ENCODE results near the gene SOX15.

Gene SOX15

GRCh38 chr17:7574176-7574953 lies 15.5 kb downstream of the SOX15 start:
- no peaks in the 10 kb centered on the region for H3K9me2 ChIP-seq (replicated peaks; ENCODE audit: control insufficient read depth, low read length)

GRCh38 chr17:7573324-7574080 lies 16.4 kb downstream of the SOX15 start:
- Histone ChIP-seq H3K4me1 (ENCODE audit: control insufficient read depth, low read length) (peaks cover 64% of the 10 kb centered on the region), H3K27me3 (ENCODE audit: control insufficient read depth, low read length) (no peaks in the 10 kb centered on the region), H3F3A (ENCODE audit: control insufficient read depth, insufficient read depth) (peaks cover 70% of the 10 kb centered on the region), H3K36me3 (ENCODE audit: control insufficient read depth, low read length) (peaks cover 91% of the 10 kb centered on the region), H3K27ac (ENCODE audit: low read depth, low read length) (peak overlapping the region; percentile 92), H3K4me2 (ENCODE audit: low read length) (peak overlapping the region; percentile 98), H3K9me3 (ENCODE audit: control insufficient read depth, insufficient read depth, low read length) (no peaks in the 10 kb centered on the region), H3K4me3 (ENCODE audit: low read length) (peak overlapping the region; percentile 91), H3K79me2 (ENCODE audit: control insufficient read depth, low read length) (peaks cover 55% of the 10 kb centered on the region), H4K20me1 (ENCODE audit: control insufficient read depth, insufficient read depth, low read depth, low read length) (peaks cover 31% of the 10 kb centered on the region), H3K9me2 (replicated peaks; ENCODE audit: control insufficient read depth, low read length) (no peaks in the 10 kb centered on the region)
- no peak for TF ChIP-seq EZH2phosphoT487 (IDR thresholded peaks at IDR 0.05; ENCODE audit: borderline replicate concordance, low read length)

More at GRCh38 chr17:7574176-7574953, 15.5 kb downstream of the SOX15 start:
- peaks cover 31% of the 10 kb centered on the region for H4K20me1 ChIP-seq (ENCODE audit: control insufficient read depth, insufficient read depth, low read depth, low read length)
- peak overlapping the region; percentile 91 for H3K4me3 ChIP-seq (ENCODE audit: low read length)
- peaks cover 79% of the 10 kb centered on the region for H3F3A ChIP-seq (ENCODE audit: control insufficient read depth, insufficient read depth)
- H3K4me1 ChIP-seq (ENCODE audit: control insufficient read depth, low read length), result peaks cover 73% of the 10 kb centered on the region
- no peaks in the 10 kb centered on the region for H3K9me3 ChIP-seq (ENCODE audit: control insufficient read depth, insufficient read depth, low read length)
- peak overlapping the region; percentile 92 for H3K27ac ChIP-seq (ENCODE audit: low read depth, low read length)
- H3K27me3 ChIP-seq (ENCODE audit: control insufficient read depth, low read length), result no peaks in the 10 kb centered on the region
- TF ChIP-seq CTCF (IDR thresholded peaks at IDR 0.05; ENCODE audit: low read depth, low read length, poor library complexity, severe bottlenecking), result no peak
- no peak for TF ChIP-seq EZH2phosphoT487 (IDR thresholded peaks at IDR 0.05; ENCODE audit: borderline replicate concordance, low read length)
- H3K36me3 ChIP-seq (ENCODE audit: control insufficient read depth, low read length), result peaks cover 92% of the 10 kb centered on the region
- peaks cover 51% of the 10 kb centered on the region for H3K79me2 ChIP-seq (ENCODE audit: control insufficient read depth, low read length)
- peak overlapping the region; percentile 98 for H3K4me2 ChIP-seq (ENCODE audit: low read length)

DNA sequence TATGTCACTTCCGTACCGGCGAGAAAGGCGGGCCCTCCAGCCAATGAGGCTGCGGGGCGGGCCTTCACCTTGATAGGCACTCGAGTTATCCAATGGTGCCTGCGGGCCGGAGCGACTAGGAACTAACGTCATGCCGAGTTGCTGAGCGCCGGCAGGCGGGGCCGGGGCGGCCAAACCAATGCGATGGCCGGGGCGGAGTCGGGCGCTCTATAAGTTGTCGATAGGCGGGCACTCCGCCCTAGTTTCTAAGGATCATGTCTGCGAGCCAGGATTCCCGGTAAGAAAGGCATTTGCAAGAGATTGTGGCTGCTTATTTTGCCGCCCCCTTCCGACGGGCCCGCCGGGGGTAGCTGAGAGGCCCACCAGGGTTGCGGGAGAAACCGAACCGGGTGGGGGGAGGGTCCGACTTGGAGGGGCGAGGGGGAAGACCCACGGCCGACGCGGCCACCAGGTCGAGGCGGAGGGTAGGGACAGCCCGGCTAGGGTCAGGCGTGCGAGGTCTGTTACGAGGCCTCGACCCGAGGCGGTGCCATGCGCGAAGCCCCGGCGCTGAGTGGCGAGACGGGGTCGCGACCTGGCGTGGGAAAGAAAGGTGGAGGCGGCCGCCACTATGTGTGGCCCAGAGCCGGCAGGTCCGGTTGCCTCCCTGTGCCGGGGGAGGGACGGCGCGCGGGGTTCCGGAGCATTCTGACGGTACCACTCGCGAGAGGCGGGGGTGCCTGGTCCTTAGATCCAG lies 17.1 kb downstream of the SOX15 start:
- Histone ChIP-seq H3K36me3 (ENCODE audit: control insufficient read depth, low read length) (peaks cover 86% of the 10 kb centered on the region), H3K79me2 (ENCODE audit: control insufficient read depth, low read length) (peaks cover 55% of the 10 kb centered on the region), H3F3A (ENCODE audit: control insufficient read depth, insufficient read depth) (peaks cover 63% of the 10 kb centered on the region), H3K4me1 (ENCODE audit: control insufficient read depth, low read length) (peaks cover 57% of the 10 kb centered on the region), H3K4me2 (ENCODE audit: low read length) (peak overlapping the region; percentile 98), H3K9me3 (ENCODE audit: control insufficient read depth, insufficient read depth, low read length) (no peaks in the 10 kb centered on the region), H3K27ac (ENCODE audit: low read depth, low read length) (peak overlapping the region; percentile 92), H3K4me3 (ENCODE audit: low read length) (peak overlapping the region; percentile 91), H3K9me2 (replicated peaks; ENCODE audit: control insufficient read depth, low read length) (no peaks in the 10 kb centered on the region), H4K20me1 (ENCODE audit: control insufficient read depth, insufficient read depth, low read depth, low read length) (peaks cover 31% of the 10 kb centered on the region), H3K27me3 (ENCODE audit: control insufficient read depth, low read length) (no peaks in the 10 kb centered on the region)
- TF ChIP-seq EZH2phosphoT487 (IDR thresholded peaks at IDR 0.05; ENCODE audit: borderline replicate concordance, low read length) (no peak), CTCF (IDR thresholded peaks at IDR 0.05; ENCODE audit: low read depth, low read length, poor library complexity, severe bottlenecking) (no peak)

Data from DOHH2 (cell line).